Heart right ventricle (tissue), 16 donors: ENCODE results near the gene MCRIP1. TPM values are rescaled to one million over a fixed set of nuclear protein-coding genes. Genes with fewer than 3 reads are reported as not detected.

Experiments used
- ATAC-seq, 8 donors: fragments of 200-7000 bp; cut with Tn5 transposase; one replicate each; pipeline ENCODE4 v1.9.1; 2020; ENCODE audit warnings: mild to moderate bottlenecking in 8 of 8, moderate library complexity in 8 of 8, moderate number of reproducible peaks in 1 of 8
- DNase-seq, 2 donors: peaks; one replicate each; pipeline ENCODE4 v3.0.0-alpha.2; 2020
- H3K27ac ChIP-seq, 10 donors: fragments of 200-600 bp; sonication (generic) in 2 of 10; one replicate each; pipeline versions ENCODE4 v1.5.0 to v1.8.0; 2020 to 2022; ENCODE audit warnings: mild to moderate bottlenecking in 3 of 10
- H3K27me3 ChIP-seq, 7 donors: fragments of 200-600 bp; one replicate each; pipeline ENCODE4 v1.8.0; 2021 to 2022; ENCODE audit warnings: mild to moderate bottlenecking in 2 of 7
- H3K36me3 ChIP-seq, 9 donors: fragments of 200-600 bp; sonication (generic) in 1 of 9; one replicate each; pipeline versions ENCODE4 v1.5.0 to v1.8.0; 2020 to 2022; ENCODE audit warnings: mild to moderate bottlenecking in 2 of 9
- H3K4me1 ChIP-seq, 9 donors: fragments of 200-600 bp; sonication (generic) in 1 of 9; one replicate each; pipeline versions ENCODE4 v1.5.0 to v1.8.0; 2020 to 2022; ENCODE audit warnings: mild to moderate bottlenecking in 4 of 9
- H3K4me3 ChIP-seq, 10 donors: fragments of 200-600 bp; sonication (generic) in 2 of 10; one replicate each; pipeline versions ENCODE4 v1.5.0 to v1.8.0; 2020 to 2022; ENCODE audit warnings: mild to moderate bottlenecking in 7 of 10, moderate library complexity in 2 of 10
- H3K9me3 ChIP-seq, 11 donors: fragments of 200-600 bp in 10 of 11; sonication (generic) in 2 of 11; one replicate each; pipeline versions ENCODE4 v1.5.0 to v1.8.0; 2013 to 2022; ENCODE audit warnings: mild to moderate bottlenecking in 2 of 11, control low read depth in 1 of 11, moderate library complexity in 1 of 11
- WGBS, 2 donors: extraction: QIAGEN DNeasy Blood & Tissue Kit; methylation state at CpG; one replicate each; pipeline ENCODE4 v1.1.7; 2013; ENCODE audit warnings: inconsistent platforms in 1 of 2; 5-methylcytosine and 5-hydroxymethylcytosine counted together
- intact Hi-C, 10 donors: fragments of 100-400 bp; cut with DNase I; formaldehyde crosslinking; loops; one replicate each; pipeline versions ENCODE4 v1.11.1 to v1.14.2; 2022
- long read RNA-seq, 3 donors: library from polyadenylated mRNA; unstranded; transcript quantifications; one replicate each; pipeline ENCODE4 v2.0.0, GENCODE V29; 2020 to 2021
- polyA plus RNA-seq, 2 donors: library from polyadenylated mRNA; stranded (reverse); fragments of 200-250 nt; gene quantifications; one replicate each; pipeline ENCODE4 v1.2.3, GENCODE V29; 2013
- total RNA-seq, 10 donors: library from RNA; stranded (reverse); fragmentation: NEBNext Ultra II Directional in 3 of 10; extraction: Animal tissue kit (Norgen Biotek cat#: 25700) in 3 of 10; gene quantifications; one replicate each; pipeline versions ENCODE4 v1.2.1 to v1.2.4, GENCODE V29; 2021 to 2023
- TF ChIP-seq, protein P1 (sequence below), 9 donors: fragments of 200-600 bp; sonication (generic) in 2 of 9; IDR thresholded peaks; one replicate each; pipeline versions ENCODE4 v1.5.0 to v1.8.0; 2021 to 2022; ENCODE audit warnings: antibody characterized with exemption in 9 of 9, mild to moderate bottlenecking in 5 of 9, moderate library complexity in 1 of 9
- donor health status: Arrhythmogenic right ventricular cardiomyopathy.
- donor health status: ischemic (EF 13 %, LVEDD 7.1; RV severe dilation, severe dysfunction).
- donor health status: healthy with polysubstance abuse.
- donor health status: DM: no; HTN: yes; CAD: no.
- donor health status: DM: no; HTN: no; CAD: no.
- donor health status: ischemic (EF 25% LVEDD 6.9; RV normal size, moderate dysfunction).
- donor health status: ischemic (EF 25% LVEDD 5.7; RV mildly dilated, moderate dysfunction).
- donor health status: healthy.
- donor health status: DM: yes; HTN: yes; CAD: no.
- donor health status: Ischemic cardiomyopathy.
- donor health status: ischemic (EF 35%, LVEDD 5.7; RV mildly dilated, moderate dysfunction).
- donor health status: nonischemic (EF 11% LVEDD 7.7; RV severe dilation, severe dysfunction).
- donor health status: DM: yes; HTN: yes; CAD: no.
- donor health status: PGD.
- donor health status: ischemic (EF 29% LVEDD 5.4; RV normal size, mild dysfunction).
- donor health status: nonischemic (EF 23%, LVEDD 6.1; RV moderate dilation, normal function).

The MCRIP1 gene, protein sequence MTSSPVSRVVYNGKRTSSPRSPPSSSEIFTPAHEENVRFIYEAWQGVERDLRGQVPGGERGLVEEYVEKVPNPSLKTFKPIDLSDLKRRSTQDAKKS
- total RNA-seq = 100 to 1,000 TPM in 2 of 10 donors, 10 to 100 TPM in 8; 75.1 to 105 (median 88.8) TPM
- polyA plus RNA-seq = 100 to 1,000 TPM; 199 to 239 TPM
- long read RNA-seq, donor 1, transcript MCRIP1-203 (6 exons, 925 nt) = minor isoform, 9 of 89 reads
- long read RNA-seq, donor 1, transcript MCRIP1-207 (4 exons, 2,775 nt) = minor isoform, 10 of 89 reads
- long read RNA-seq, donor 1, transcript MCRIP1-201 (5 exons, 1,209 nt) = major isoform, 48 of 89 reads
- long read RNA-seq, donor 1, partial matches to known transcripts = 4 of 89 reads
- long read RNA-seq, donor 1, other reads (novel, unspliced or antisense) = 12 of 89 reads
- long read RNA-seq, donor 2, transcript MCRIP1-201 (5 exons, 1,209 nt) = major isoform, 45 of 103 reads
- long read RNA-seq, donor 2, transcript MCRIP1-203 (6 exons, 925 nt) = minor isoform, 16 of 103 reads
- long read RNA-seq, donor 2, transcript MCRIP1-207 (4 exons, 2,775 nt) = minor isoform, 8 of 103 reads
- long read RNA-seq, donor 2, partial matches to known transcripts = 6 of 103 reads
- long read RNA-seq, donor 2, other reads (novel, unspliced or antisense) = 22 of 103 reads
- long read RNA-seq, donor 3, transcript MCRIP1-207 (4 exons, 2,775 nt) = minor isoform, 9 of 111 reads
- long read RNA-seq, donor 3, transcript MCRIP1-203 (6 exons, 925 nt) = minor isoform, 12 of 111 reads
- long read RNA-seq, donor 3, transcript MCRIP1-201 (5 exons, 1,209 nt) = major isoform, 79 of 111 reads
- long read RNA-seq, donor 3, partial matches to known transcripts = 1 of 111 reads
- long read RNA-seq, donor 3, other reads (novel, unspliced or antisense) = 7 of 111 reads

DNA sequence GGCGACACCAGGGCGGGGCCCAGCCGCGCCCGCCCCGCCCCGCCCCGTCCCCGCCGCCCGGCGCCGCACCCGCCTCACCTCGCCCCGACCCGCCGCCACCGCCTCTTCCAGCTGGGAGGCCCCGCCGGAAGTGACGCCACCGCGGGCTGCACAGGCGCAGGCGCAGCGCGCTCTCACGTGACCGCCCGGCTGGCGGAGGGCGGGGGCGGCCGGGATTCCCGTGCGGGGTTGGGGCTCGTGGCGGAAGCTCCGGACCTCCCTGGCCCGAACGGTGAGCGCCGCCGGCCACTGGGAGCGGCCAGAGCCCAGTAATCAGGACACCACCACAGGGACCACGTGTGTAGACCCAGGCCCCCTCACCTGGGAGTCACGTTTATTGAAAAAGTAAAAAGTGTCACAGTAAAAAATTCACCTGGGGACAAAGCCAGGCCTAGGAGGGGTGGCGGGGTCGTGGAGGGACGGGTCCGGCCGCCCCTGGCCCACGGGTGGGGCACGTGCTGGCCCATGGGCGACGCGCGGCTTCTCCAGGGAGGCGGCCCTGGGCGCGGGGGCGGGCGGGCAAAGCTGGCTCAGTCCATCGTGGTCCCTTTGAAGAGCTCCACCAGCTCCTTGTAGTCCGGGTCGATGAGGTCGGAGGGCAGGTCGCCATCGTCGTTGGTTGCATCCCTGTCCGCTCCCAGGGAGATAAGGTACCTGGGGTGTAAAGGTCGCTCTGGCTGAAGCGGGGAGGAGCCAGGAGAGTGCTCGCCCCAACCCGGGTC lies at the start of gene MCRIP1:
TSS of gene MCRIP1 (minus strand) at position 132 of the 761 bp plus-strand sequence. CDS start 8,785 bp downstream, outside the sequence.
- WGBS, 2 donors = 2 to 3% methylated on average over 61 to 74 of the region's 76 CpGs
- Histone ChIP-seq H3K9me3 (no peaks in the 10 kb centered on the region), H3K27me3 (no peaks in the 10 kb centered on the region), H3K4me3 (peak within 1 kb of the TSS; percentile 77 to 94 (median 90)), H3K27ac (peak within 1 kb of the TSS; percentile 72 to 99 (median 94)), H3K4me1 (peaks cover 12 to 36% (median 28%) of the 10 kb centered on the region in 9 donors), H3K36me3 (peaks cover 0 to 5% (median 0%) of the 10 kb centered on the region in 9 donors)
- peak; percentile 94 to 97 for DNase-seq
- intact Hi-C loops = loop anchor here in 1 of 10 donors (5.0 kb wide), 1 partner anchor 39 kb away; the partner anchor contains the start of gene ARHGDIA
- TF ChIP-seq, protein P1, sequence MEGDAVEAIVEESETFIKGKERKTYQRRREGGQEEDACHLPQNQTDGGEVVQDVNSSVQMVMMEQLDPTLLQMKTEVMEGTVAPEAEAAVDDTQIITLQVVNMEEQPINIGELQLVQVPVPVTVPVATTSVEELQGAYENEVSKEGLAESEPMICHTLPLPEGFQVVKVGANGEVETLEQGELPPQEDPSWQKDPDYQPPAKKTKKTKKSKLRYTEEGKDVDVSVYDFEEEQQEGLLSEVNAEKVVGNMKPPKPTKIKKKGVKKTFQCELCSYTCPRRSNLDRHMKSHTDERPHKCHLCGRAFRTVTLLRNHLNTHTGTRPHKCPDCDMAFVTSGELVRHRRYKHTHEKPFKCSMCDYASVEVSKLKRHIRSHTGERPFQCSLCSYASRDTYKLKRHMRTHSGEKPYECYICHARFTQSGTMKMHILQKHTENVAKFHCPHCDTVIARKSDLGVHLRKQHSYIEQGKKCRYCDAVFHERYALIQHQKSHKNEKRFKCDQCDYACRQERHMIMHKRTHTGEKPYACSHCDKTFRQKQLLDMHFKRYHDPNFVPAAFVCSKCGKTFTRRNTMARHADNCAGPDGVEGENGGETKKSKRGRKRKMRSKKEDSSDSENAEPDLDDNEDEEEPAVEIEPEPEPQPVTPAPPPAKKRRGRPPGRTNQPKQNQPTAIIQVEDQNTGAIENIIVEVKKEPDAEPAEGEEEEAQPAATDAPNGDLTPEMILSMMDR (IDR thresholded peaks at IDR 0.05) = no peak
- peak; percentile 85 to 96 (median 94) for ATAC-seq

DNA sequence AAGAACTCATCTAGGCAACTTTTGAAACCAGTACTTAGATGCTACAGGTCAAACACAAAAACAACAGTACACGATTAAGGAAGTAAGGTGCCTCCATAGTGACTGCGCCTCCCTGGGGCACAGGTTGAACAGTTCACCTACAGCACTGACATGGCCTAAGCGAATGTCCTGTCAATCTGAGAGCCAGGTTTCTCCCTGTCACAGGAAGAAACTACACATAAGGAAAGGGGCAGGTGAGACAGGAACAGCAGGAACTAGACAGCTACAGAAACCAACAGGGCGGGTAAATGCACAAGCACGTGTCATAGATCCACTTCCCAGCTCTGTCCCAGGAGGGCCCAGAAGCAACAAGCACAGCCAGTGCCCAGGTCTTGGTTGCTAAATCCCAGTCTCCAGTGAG lies 46.0 kb upstream of the MCRIP1 start:
- intact Hi-C loops = loop anchor here in 1 of 10 donors (5.0 kb wide), 1 partner anchor 43 kb away; no protein-coding TSS in a partner anchor
- Histone ChIP-seq H3K4me3 (no peak overlapping the region), H3K27ac (no peak overlapping the region), H3K9me3 (no peaks in the 10 kb centered on the region), H3K36me3 (peaks cover 0 to 70% (median 10%) of the 10 kb centered on the region in 9 donors), H3K27me3 (no peaks in the 10 kb centered on the region), H3K4me1 (no peaks in the 10 kb centered on the region)
- TF ChIP-seq, protein P1 (IDR thresholded peaks at IDR 0.05) = no peak
- 87 to 91% methylated on average over 5 of the region's 5 CpGs for WGBS, 2 donors
- ATAC-seq = no peak
- DNase-seq = no peak

DNA sequence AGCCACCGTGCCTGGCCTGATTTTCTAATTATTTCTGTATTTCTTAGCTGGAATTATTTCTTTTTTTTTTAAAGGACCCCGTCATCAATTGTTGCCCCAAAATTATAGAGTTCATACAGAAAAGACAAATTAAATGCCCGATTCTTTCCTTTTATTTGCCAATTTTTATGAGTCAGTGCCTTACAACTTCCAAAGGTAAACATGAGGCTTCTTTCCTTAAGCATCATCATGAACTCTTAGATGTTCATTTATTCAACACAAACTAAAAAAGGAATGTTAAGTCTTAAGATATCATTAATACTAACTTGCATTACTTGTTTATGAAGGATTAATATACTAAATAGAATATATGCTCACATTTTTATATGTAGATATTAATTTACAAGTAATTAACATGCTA lies 45.2 kb upstream of the MCRIP1 start:
- ATAC-seq = no peak
- H3K4me1 ChIP-seq = peaks cover 0 to 2% (median 0%) of the 10 kb centered on the region in 9 donors
- H3K4me3 ChIP-seq = no peak overlapping the region
- H3K27me3 ChIP-seq = no peaks in the 10 kb centered on the region
- H3K9me3 ChIP-seq = no peaks in the 10 kb centered on the region
- intact Hi-C loops = loop anchor here in 1 of 10 donors (5.0 kb wide), 1 partner anchor 44 kb away; no protein-coding TSS in a partner anchor
- H3K36me3 ChIP-seq = peaks cover 0 to 62% (median 10%) of the 10 kb centered on the region in 9 donors
- WGBS, 2 donors = 94 to 97% methylated on average over 3 of the region's 3 CpGs
- no peak for DNase-seq
- TF ChIP-seq, protein P1 (IDR thresholded peaks at IDR 0.05) = no peak
- H3K27ac ChIP-seq = no peak overlapping the region
